Measurements from ENCODE around the gene CTIF. TPM values are rescaled to one million over a fixed set of nuclear protein-coding genes. Genes with fewer than 3 reads are reported as not detected.

CTIF gene
- total RNA-seq, 2 experiments from 2014 or later: 0.06 to 0.38 TPM

GRCh38 chr18:48757906-48758305, 219.1 kb downstream of the CTIF start:
- H3K4me1 ChIP-seq (ENCODE audit: insufficient read depth, low read length, poor library complexity, severe bottlenecking): no peaks in the 10 kb centered on the region
- TF ChIP-seq EZH2phosphoT487 (IDR thresholded peaks at IDR 0.05; ENCODE audit: borderline replicate concordance, low read depth, low read length): no peak
- TF ChIP-seq CTCF (conservative IDR thresholded peaks at IDR 0.05; ENCODE audit: low read length): no peak
- no peaks in the 10 kb centered on the region for H4K20me1 ChIP-seq (ENCODE audit: insufficient read depth, low read length)
- no peak overlapping the region for H3K4me2 ChIP-seq (ENCODE audit: low read length)
- no peaks in the 10 kb centered on the region for H3K9me2 ChIP-seq (ENCODE audit: insufficient read depth, low read length)
- no peaks in the 10 kb centered on the region for H3K9me3 ChIP-seq (ENCODE audit: low read length)
- CTCF ChIA-PET (ENCODE audit: unreplicated experiment): no interaction called here
- no peak overlapping the region for H2AFZ ChIP-seq (ENCODE audit: low read length)
- no peak for DNase-seq (ENCODE audit: low spot score)
- BruUV-seq (replicated peaks): no TSS peak
- H3K36me3 ChIP-seq (ENCODE audit: insufficient read depth, low read length): no peaks in the 10 kb centered on the region
- intact Hi-C loops (cut with micrococcal nuclease; ENCODE audit: unreplicated experiment): loop anchor here (10.0 kb wide), 1 partner anchor 283 kb away; no protein-coding TSS in a partner anchor
- no peak overlapping the region for H3K27ac ChIP-seq (ENCODE audit: low read depth, low read length, poor library complexity, severe bottlenecking)
- H3K79me2 ChIP-seq (ENCODE audit: insufficient read depth, low read depth, low read length): no peaks in the 10 kb centered on the region
- no peak overlapping the region for H3K4me3 ChIP-seq (ENCODE audit: low read depth, low read length, poor library complexity, severe bottlenecking)
- POLR2A ChIA-PET: no interaction called here

- ChIA-PET CTCF (ENCODE audit: unreplicated experiment) (no interaction called here), POLR2A (no interaction called here)
- intact Hi-C loops (cut with micrococcal nuclease; ENCODE audit: unreplicated experiment): no loop called here
- DNase-seq (ENCODE audit: low spot score): no peak
- Histone ChIP-seq H3K9me3 (ENCODE audit: low read length) (no peaks in the 10 kb centered on the region), H3K79me2 (ENCODE audit: insufficient read depth, low read depth, low read length) (no peaks in the 10 kb centered on the region), H3K4me3 (ENCODE audit: low read depth, low read length, poor library complexity, severe bottlenecking) (no peak overlapping the region), H3K4me2 (ENCODE audit: low read length) (no peak overlapping the region), H2AFZ (ENCODE audit: low read length) (no peak overlapping the region), H3K4me1 (ENCODE audit: insufficient read depth, low read length, poor library complexity, severe bottlenecking) (no peaks in the 10 kb centered on the region), H4K20me1 (ENCODE audit: insufficient read depth, low read length) (no peaks in the 10 kb centered on the region), H3K36me3 (ENCODE audit: insufficient read depth, low read length) (no peaks in the 10 kb centered on the region), H3K27ac (ENCODE audit: low read depth, low read length, poor library complexity, severe bottlenecking) (no peak overlapping the region), H3K9me2 (ENCODE audit: insufficient read depth, low read length) (no peaks in the 10 kb centered on the region)
- TF ChIP-seq EZH2phosphoT487 (IDR thresholded peaks at IDR 0.05; ENCODE audit: borderline replicate concordance, low read depth, low read length) (no peak), CTCF (conservative IDR thresholded peaks at IDR 0.05; ENCODE audit: low read length) (no peak)
- no TSS peak for BruUV-seq (replicated peaks)
These were observed 222.8 kb downstream of the CTIF start for GRCh38 chr18:48761582-48761981.

- Histone ChIP-seq H3K27ac (ENCODE audit: low read depth, low read length, poor library complexity, severe bottlenecking) (no peak overlapping the region), H3K9me3 (ENCODE audit: low read length) (no peaks in the 10 kb centered on the region), H3K4me3 (ENCODE audit: low read depth, low read length, poor library complexity, severe bottlenecking) (no peak overlapping the region), H3K36me3 (ENCODE audit: insufficient read depth, low read length) (no peaks in the 10 kb centered on the region), H4K20me1 (ENCODE audit: insufficient read depth, low read length) (no peaks in the 10 kb centered on the region), H3K79me2 (ENCODE audit: insufficient read depth, low read depth, low read length) (no peaks in the 10 kb centered on the region), H3K9me2 (ENCODE audit: insufficient read depth, low read length) (no peaks in the 10 kb centered on the region), H3K4me2 (ENCODE audit: low read length) (no peak overlapping the region), H2AFZ (ENCODE audit: low read length) (no peak overlapping the region), H3K4me1 (ENCODE audit: insufficient read depth, low read length, poor library complexity, severe bottlenecking) (no peaks in the 10 kb centered on the region)
- BruUV-seq (replicated peaks): no TSS peak
- POLR2A ChIA-PET: no interaction called here
- DNase-seq (ENCODE audit: low spot score): no peak
- intact Hi-C loops (cut with micrococcal nuclease; ENCODE audit: unreplicated experiment): no loop called here
- TF ChIP-seq EZH2phosphoT487 (IDR thresholded peaks at IDR 0.05; ENCODE audit: borderline replicate concordance, low read depth, low read length) (no peak), CTCF (conservative IDR thresholded peaks at IDR 0.05; ENCODE audit: low read length) (no peak)
- CTCF ChIA-PET (ENCODE audit: unreplicated experiment): no interaction called here
These were observed 223.2 kb downstream of the CTIF start for GRCh38 chr18:48762022-48762421.

All from OCI-LY7 (cell line).